Measurements from ENCODE around the gene ZNF771. TPM values are rescaled to one million over a fixed set of nuclear protein-coding genes. Genes with fewer than 3 reads are reported as not detected.
A peak's percentile ranks its signal among the peaks of the same experiment; 100 is the strongest.

ZNF771 gene
- total and polyA plus RNA-seq, 9 of the 15 experiments (the other 6 are each of a cell fraction or from before 2014, with no cell fraction given), result 1.5 to 12.6 (median 4.4) TPM

GRCh38 chr16:30380803-30381208, 26.6 kb upstream of the ZNF771 start (continued):
- TF ChIP-seq ARID4B (CRISPR knock-in tag; IDR thresholded peaks at IDR 0.05), result peak; percentile 5; the same call in 1 of the 2 replicates
- TF ChIP-seq GTF2A2 (tag; IDR thresholded peaks at IDR 0.05), result peak; percentile 54; the same call in 1 of the 2 replicates
- TF ChIP-seq L3MBTL2 (IDR thresholded peaks at IDR 0.05), result no peak
- TF ChIP-seq PCBP2 (IDR thresholded peaks at IDR 0.05; ENCODE audit: low read depth, low read length, poor library complexity, severe bottlenecking), result no peak
- TF ChIP-seq DMBX1 (CRISPR knock-in tag; IDR thresholded peaks at IDR 0.05; ENCODE audit: borderline replicate concordance), result 0 out of 2 replicates have a peak, but pooled peaks have one; percentile 34
- TF ChIP-seq CTCFL (IDR thresholded peaks at IDR 0.05; ENCODE audit: borderline replicate concordance, insufficient read depth, low read depth, low read length, poor library complexity, severe bottlenecking), result no peak
- TF ChIP-seq ZFX (CRISPR knock-in tag; IDR thresholded peaks at IDR 0.05), result peak; percentile 47
- TF ChIP-seq NR4A1 (CRISPR knock-in tag; IDR thresholded peaks at IDR 0.05), result no peak
- TF ChIP-seq NR4A1 (tag; IDR thresholded peaks at IDR 0.05), result peak; percentile 38; the same call in 1 of the 2 replicates
- 0 out of 2 replicates have a peak, but pooled peaks have one; percentile 26 for TF ChIP-seq E2F1 (CRISPR knock-in tag; IDR thresholded peaks at IDR 0.05)
- no peak for TF ChIP-seq BCL6 (CRISPR knock-in tag; IDR thresholded peaks at IDR 0.05)
- no peak for TF ChIP-seq CTBP1 (IDR thresholded peaks at IDR 0.05; ENCODE audit: borderline replicate concordance)
- TF ChIP-seq ATF6 (CRISPR knock-in tag; IDR thresholded peaks at IDR 0.05), result no peak
- TF ChIP-seq NFRKB (IDR thresholded peaks at IDR 0.05; ENCODE audit: low read depth), result no peak
- TF ChIP-seq RBM34 (IDR thresholded peaks at IDR 0.05; ENCODE audit: borderline replicate concordance, insufficient read depth, low read length), result no peak

Measured in K562 (cell line).